Fibroblast of gingiva (primary cell): Measurements from ENCODE around the gene TFDP1.

Experiments used
- DNase-seq: peaks from one replicate; pipeline ENCODE4 v3.0.0-alpha.2; 2011; ENCODE audit warnings: low read depth

Gene TFDP1

DNA sequence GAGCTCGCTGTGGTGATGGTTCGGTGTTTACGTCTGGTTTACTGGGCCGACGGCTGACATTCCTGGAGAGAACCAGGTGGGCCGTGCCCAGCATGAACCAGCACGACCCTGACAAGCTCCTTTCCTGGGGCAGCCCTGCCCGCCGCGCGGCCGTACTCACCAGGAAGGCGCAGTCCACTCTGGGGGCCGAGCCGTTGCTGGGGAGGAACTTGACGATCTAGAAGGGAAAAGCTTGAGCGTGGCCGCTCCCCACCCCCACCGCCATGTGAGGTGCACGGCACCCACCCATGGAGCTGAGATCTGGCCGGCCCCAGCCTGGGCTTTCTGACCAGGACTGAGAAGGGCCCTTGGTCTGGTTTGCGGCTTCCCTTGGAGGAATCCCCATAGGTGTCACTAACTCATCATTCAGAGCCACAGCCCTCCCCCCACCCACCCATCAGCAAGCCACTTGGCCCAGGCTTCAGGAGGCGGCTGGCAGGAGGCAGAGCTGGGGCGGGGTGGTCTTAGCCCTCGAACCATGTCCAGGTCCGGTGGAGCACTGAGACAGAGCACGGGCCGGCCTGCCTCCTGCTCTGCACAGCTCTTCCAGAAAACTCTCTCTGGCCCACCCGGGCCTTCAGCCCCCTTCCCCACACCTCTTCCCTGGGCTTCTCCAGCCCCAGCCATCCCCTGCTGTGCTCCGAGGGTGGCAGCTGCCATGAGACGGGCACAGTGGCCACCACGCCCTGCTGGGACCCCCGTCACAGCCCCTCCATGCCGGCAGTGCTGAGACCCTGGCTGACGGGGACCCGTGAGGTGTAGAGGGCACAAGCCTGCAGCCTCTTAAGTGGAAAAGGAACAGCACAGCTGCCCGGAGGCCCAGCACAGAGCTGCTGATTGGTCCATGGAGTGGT is 67.2 kb downstream of the TFDP1 start:
- no peak for DNase-seq

DNA sequence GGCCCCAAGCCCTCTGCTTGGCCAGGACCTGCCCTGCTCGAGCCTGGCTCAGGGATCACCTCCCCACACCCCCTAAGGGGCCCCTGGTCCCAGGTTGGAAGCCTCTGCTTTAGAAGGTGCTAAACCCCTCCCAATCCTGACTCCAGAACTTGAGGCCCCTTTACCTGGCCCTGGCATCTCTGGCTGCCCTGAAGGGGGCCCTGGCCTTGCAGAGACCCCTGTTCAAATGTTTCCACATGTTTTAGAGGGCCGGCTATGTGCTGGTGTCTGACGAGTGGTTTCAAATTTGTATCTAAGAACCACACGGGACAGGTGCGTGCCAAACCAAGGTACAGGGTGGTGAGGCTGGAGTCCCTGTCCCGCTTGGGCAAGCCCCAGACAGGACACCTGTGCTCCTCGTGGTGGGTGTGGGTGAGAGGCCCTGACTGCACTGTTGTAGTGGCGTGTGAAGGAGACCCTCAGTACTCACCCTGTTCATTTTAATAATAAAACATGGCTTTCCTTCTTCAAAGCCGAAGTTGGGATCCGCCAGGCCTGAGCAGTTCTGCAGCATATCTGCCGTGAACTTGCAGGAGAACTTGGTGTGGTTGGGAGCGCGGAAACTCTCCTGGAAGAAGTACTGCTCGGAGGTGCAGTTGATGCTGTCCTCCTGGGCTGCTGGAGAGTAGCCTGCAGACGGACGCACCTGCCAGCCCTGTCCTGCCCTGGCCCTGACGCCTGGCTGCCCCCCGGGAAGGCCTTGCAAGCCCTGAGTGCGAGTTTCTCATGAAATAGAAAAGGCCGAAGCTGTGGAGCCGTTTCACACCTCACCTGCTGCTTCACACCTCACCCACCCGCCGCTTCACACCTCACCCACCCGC is 68.1 kb downstream of the TFDP1 start:
- DNase-seq, result no peak

DNA sequence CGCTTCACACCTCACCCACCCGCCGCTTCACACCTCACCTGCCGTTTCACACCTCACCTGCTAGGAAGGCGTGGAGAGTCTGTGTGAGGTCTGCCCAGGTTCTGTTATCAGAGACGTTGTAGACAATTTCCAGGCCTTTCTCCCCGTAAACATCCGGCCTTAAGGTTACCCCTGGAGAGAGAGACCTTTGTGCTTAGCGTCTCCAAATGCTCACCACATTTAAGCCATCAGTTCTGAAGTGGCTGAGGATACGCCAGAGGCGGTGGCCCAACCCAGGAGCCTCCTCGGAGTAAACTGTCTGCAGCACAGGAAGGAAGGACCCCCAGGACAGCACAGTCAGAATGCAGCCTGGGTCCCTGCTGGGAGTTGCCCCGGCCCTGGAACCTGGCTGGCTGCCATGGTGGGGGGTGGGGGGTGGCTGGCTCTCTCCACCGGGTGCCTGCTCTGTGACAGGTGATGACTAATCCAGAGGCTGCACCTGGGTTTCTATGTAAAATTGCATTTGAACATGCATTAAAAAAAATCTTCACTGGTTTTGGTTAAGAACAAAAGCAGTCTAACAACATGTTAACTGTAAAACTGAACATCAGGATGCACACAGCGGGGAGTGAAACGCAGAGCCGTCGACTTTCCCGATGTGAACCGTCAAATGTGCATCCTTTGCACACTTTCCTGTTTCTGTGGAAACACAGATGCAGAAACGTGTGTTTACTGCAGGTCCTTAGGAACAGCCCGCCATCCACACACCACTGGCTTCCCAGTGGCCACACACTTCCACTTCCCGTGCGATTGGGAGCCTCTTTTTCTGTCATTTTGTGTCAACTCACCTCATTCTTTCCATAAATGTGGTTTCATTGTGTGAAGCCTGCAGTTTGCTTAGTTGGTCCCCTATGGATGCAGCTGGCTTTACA is 69.0 kb downstream of the TFDP1 start:
- no peak for DNase-seq

DNA sequence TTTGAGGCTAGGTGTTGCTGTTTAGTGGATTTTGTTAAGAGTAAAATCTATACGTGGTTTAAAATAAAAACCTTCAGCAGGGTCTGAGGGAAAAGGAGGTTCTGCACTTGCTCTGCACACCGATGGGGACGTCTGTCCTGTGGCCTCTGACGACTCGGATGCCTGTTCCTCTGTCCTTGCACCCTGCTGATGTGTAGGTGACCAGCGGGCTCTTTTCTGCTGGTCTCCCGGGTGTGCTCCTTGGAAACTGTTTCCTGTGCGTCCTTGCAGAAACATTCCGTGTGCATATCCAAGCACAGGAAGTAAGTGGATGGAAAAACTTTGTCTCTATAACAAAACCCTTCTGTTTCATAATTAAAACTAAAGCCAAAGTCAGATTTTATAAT is 69.6 kb downstream of the TFDP1 start:
- no peak for DNase-seq

DNA sequence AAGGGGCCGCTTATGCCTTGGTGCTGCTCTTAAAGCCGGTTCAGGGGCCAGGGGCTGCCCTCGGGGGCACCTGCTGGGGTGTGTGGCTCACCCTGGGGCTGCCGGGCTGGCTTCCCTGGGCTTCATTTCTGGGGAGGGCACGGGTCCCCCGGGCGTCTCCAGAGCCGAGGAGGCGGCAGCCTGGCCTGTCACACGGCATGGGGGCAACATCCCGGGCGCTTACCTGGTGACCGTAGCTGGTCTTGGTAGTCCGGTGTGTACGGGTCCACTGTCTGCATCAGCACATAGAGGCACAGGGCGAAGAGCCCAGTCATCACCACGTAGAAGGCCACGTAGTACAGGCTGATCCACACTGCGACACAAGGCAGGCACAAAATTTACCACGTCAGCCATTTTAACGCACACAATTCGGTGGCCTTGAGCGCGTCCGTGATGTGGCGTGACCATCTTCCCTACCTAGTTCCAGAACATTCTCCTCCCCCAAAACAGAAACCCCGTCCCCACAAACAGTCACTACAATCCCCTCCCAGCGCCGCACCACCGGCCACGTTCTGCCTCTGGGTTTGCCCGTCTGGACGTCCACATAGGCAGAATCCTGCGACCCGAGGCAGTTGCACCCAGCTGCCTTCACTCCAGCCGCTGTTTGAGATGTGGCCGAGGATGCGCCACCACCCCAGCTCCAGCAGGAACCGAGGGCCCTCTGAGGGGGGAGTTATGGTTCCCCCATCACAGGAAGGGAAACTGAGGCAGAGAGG is 70.2 kb downstream of the TFDP1 start:
- no peak for DNase-seq

DNA sequence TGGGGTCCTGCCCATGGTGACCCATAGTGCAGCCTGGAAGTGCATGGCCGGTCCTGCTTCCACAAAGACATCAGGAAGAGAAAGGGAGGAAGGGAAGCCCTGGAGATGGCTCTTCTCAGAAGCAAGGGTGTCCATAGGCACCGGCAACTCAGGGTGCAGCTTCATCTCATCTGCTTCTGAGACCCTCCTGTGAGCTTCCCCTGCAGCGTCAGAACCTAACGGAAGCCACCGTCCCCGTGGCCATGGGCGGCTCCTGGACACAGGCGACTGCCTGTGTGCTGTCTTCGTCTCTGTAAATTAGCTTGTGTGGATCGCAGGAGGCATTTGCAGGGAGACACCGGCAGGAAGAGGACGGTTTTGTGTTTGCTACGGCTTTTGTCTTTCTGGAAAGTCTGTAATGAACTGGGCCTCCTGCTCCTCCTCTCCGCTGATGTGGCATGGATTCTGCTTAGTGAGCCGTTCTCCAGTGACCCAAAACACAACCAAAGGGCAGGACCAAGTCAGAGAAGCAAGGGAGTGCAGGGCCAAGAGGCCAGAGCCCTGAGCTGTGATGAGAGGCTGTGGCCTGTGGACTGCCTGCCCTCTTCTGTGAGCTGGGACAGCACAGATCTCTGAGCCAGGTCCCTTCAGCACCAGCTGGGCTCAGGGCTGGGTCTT is 70.9 kb downstream of the TFDP1 start:
- DNase-seq, result no peak

DNA sequence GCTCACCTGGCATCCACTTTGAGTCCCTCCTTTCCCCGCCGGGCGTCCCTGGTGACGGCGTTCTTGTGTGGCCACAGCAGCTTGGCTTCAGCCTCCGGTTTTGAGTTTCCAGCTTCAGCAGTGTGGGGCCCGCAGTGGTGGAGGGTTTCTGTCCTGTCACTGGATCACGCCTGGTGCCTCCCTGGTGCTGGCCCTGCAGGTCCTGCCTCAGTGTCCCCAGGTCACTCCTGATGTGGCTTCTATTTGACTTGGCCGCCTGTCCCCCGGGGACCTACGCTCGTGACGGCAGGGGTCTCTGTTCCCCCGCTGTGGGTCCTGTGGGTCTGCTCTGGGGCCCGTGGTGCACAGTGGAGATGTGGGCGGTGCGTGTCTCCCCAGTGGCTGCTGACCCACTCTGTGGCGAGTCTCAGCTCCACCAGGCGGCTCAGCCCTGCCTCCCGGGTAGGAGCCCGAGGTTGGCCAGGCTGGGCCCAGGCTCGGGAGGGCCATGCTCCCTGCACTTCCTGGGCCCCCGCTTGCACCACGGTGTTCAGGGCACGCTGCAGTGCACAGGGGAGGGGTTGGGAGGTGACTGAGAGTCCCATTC is 71.5 kb downstream of the TFDP1 start:
- DNase-seq, result no peak

DNA sequence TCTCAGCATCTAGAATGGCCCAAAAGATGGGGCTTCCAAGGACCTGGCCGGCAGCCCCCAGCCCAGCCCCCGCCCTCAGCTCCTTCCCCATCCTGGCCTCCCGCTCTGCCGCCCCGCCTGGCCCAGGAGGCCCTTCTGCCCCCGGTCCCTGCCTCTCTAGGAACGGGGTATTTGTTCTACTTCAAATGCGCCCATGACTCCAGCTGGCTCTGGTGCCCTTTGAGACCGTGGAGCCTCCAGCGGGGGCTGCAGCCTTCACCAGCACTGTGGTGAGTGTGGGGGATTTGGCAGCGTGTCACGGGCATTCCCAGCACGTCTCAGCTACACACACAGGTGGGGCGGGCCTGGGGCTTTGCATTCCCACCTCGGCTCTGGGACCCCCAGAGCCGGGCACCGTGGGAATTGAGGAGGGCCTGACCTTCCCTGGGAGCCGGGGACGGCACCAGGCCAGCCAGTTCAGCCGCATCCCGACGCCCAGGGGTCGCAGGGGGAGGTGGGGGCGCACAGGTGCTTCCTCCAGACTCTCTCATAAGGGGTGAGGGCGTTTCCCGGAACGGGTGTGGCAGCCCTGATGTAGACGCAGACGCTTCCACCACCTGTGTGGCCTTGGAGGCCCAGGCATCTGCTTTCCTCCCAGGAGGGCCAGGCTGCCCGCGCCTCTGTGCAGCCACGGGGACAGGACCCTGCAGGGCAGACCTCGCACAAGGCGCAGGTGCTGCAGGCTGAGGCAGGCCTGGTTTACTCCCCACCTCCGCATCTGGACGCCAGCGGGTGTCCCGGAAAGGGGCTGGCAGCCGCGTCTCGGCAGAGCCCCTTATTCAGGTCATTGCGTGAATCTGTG is 72.5 kb downstream of the TFDP1 start:
- no peak for DNase-seq

DNA sequence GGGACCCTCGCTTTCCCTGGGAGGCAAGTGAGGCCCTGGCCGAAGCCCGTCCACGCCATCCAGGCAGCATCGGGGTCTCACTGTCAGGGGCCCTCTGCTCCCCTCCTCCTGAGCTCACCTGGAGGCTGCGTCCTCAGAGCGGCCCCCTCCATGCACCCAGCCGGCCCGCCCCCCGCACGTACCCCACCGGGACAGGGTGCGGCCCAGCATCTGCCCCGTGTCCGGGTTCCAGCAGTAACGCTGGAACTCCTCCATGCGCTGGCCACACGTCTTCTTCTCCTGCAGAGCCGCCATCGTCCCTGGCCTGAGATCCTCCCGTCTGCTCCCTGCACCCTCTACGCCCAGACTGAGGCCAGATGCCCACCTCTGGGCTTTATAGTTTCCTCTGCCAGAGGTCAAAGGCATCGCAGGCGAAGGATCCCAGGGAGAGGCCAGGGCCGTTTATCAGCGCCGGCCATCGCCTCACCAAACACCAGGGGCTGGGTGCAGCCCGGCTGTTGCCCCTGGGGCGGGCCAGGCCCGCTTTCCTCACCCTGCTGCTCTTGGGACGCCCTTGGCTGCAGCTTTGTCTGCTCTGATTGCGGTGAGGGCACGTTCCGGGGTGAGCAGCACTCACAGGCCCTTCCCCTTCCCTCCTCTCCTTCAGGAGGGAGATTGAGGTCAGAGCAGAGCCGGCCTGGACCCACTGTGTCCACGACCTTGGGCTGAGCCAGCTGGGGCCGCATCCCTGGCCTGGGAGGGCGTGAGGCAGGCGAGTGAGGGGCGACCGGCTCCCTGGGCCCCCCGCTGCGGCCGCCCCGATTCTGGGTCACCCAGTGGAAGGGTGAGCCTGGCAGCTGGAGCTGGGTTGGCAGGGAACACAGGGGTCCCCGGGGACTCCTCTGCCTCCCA is 73.5 kb downstream of the TFDP1 start, which contains the start of gene ATP4B:
Gene ATP4B (minus strand): TSS at position 348 of the 891 bp plus-strand sequence. CDS start 54 bp downstream, at position 294.
- no peak for DNase-seq

DNA sequence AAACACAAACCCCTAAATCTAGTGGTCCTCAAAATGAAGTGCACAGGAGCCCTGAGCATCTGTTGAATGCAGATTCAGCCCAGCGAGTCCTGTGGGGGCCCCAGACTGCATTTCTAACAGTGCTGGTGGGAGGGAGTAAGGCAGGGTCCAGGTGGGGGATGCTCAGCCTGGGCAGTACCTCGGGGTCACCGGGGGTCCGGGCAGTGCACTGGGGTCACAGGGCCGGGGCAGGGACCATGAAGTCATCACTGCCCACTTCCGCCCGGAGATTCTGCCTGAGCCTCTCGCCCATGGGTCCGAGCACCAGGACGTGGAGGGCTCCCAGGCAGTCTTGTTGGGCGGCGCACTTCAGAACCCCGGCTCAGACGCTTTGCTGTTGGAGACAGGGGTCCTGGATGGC is 74.3 kb downstream of the TFDP1 start:
- DNase-seq, result no peak

DNA sequence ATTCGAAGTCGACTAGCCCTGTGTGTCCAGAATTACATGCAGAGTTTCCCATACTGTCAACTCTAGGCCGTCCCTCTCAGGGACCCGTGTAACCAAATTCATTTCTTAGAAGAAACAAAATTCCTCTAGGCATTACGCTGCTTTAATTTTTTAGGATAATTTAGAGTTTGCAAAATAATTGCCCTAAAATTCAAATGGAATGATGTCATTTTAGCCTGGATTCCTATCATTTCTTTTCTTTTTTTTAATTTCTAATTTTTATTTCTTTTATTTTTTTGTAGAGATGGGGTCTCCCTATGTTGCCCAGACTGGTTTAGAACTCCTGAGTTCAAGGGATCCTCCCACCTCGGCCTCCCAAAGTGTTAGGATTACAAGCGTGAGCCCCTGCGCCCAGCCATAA is 74.8 kb downstream of the TFDP1 start:
- DNase-seq, result no peak

DNA sequence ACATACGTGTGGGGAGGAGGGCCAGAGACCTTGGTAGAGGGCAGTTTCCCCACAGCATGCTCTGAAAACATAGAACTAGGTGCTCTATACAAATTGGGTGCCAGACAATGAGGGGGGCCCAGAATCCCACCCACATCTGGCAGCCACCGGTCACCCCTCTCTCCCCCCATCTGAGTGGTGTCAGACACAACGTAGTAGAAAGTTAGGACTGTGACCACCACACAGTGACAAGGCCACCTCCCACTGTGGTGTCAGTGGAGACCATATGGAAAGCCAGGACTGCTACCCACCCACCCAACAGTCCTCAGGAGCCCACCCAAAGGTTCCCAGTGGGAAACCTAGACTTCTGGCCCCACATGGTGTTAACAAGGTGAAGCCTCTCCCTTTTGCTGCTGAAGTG is 75.5 kb downstream of the TFDP1 start:
- DNase-seq, result no peak

DNA sequence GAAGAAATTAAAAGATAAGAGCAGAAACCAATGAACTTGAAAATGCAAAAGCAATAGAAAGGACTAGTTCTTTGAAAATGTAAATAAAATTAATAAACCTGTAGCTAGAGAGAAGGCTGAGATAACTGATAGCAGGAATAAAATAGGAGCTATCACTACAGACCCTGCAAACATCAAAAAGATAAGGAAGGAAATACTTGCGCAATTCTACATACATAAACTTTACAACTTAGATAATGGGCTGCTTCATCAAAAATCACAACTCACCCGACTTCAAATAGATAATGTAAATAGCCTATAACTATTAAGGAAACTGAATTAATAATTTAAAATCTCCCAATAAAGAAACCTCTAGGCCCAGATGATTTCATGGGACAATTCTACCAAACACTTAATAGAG is 77.0 kb downstream of the TFDP1 start:
- DNase-seq, result no peak

DNA sequence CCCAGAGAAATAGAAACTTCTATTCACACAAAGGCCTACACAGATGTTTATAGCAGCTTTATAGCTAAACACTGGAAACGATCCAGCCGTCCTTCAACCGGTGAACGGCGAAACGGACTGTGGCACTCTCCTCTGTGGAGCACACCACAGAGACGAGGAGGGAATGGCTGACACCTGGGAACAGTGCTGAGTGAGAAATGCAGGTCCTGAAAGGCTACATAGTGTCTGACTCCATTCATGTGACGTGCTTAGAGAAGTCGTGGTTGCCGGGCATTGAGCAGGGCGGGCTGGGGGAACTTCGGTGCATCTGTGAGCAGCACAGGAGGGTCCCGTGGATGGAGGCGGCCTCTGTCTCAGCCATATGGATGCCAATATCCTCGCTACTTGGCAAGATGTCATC is 79.4 kb downstream of the TFDP1 start:
- no peak for DNase-seq

DNA sequence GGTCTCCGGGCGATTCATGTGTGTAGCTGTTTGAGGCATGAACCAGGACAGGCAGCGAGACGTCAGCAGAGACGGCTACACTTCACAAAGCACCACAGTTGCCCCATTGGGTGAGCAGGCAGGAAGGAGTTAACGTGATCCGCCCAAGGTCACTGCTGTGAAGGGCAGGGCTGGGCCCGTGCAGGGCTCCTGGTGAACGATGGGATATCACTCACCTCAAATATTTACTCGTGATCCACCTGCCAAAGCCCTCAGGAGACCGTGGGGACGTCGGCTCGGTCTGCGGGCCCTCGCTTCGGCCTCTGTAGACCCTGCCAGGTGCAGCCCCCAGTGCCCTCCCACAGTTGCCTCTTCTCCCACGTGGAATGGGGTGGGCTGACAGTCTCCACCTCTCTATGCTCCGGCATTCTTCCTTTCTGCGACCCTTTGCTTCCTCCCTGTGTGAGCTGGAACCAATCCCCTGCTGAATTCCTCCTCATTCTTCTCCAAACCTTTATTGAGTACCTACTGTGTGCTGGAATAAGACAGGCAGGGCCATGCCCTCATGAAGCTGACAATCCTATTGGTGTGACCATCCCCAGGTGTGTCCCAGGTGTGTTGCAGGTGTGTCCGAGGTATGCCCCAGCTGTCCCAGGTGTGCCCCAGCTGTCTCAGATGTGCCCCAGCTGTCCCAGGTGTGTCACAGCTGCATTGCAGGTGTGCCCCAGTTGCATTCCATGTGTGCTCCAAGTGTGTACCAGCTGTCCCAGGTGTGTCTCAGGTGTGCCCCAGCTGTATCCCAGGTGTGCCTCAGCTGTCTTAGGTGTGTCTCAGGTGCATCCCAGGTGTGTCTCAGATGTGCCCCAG is 80.4 kb downstream of the TFDP1 start:
- no peak for DNase-seq

DNA sequence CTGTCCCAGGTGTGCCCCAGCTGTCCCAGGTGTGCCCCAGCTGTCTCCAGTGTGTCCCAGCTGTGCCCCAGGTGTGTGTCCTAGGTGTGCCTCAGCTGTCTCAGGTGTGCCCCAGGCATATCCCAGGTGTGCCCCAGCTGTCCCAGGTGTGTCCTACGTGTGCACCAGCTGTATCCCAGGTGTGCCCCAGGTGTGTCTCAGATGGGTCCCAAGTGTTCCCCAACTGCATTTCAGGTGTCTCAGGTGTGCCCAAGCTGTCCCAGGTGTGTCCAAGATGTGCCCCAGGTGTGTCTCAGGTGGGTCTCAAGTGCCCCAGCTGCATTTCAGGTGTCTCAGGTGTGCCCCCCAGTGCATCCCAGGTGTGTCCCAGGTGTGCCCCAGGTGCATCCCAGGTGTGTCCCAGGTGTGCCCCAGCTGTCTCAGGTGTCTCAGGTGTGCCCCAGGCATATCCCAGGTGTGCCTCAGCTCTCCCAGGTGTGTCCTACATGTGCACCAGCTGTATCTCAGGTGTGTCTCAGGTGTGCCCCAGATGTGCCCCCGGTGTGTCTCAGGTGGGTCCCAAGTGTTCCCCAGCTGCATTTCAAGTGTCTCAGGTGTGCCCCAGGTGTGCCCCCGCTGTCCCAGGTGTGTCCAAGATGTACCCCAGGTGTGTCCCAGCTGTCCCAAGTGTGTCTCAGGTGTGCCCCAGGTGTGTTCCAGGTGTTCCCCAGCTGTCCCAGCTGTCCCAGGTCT is 81.2 kb downstream of the TFDP1 start:
- DNase-seq, result no peak

DNA sequence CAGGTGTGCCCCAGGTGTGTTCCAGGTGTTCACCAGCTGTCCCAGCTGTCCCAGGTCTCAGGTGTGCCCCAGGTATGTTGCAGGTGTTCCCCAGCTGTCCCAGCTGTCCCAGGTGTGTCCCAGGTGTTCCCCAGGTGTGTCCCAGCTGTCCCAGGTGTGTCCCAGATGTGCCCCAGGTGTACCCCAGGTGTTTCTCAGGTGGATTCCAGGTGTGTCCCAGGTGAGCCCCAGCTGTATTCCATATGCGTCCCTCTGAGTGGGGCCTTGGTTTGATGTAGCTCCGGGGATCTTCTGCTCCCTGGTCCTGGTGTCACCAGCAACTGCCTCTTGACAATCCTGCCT is 81.7 kb downstream of the TFDP1 start:
- DNase-seq, result no peak
